H1 (cell line): ENCODE data around the gene ZNF429. TPM values are rescaled to one million over a fixed set of nuclear protein-coding genes. Genes with fewer than 3 reads are reported as not detected.

Experiments used
- BRCA1 ChIP-seq: IDR thresholded peaks from 2 replicates; pipeline ENCODE4 v1.6.1; 2012; ENCODE audit warnings: low read depth, low read length, improper control_type of control experiment
- CBX5 ChIP-seq: fragments of 300-800, 300-1000 bp; sonication (generic); IDR thresholded peaks from 2 replicates; pipeline ENCODE4 v1.7.1; 2016; ENCODE audit warnings: antibody characterized with exemption, low read length, low read depth
- CHD2 ChIP-seq: IDR thresholded peaks from 2 replicates; pipeline ENCODE4 v1.6.1; 2012; ENCODE audit warnings: low read length, improper control_type of control experiment
- GTF2F1 ChIP-seq: IDR thresholded peaks from 2 replicates; pipeline ENCODE4 v1.6.1; 2012; ENCODE audit warnings: low read depth, low read length, improper control_type of control experiment, borderline replicate concordance
- JUND ChIP-seq: IDR thresholded peaks from 2 replicates; pipeline ENCODE4 v1.6.1; 2011; ENCODE audit warnings: mild to moderate bottlenecking, improper control_type of control experiment, low read length
- KDM1A ChIP-seq: fragments of 200-600, 300-600 bp; sonication (generic); IDR thresholded peaks from 2 replicates; pipeline ENCODE4 v1.7.1; 2016; ENCODE audit warnings: mild to moderate bottlenecking, low read length, borderline replicate concordance
- MAFK ChIP-seq: IDR thresholded peaks from 2 replicates; pipeline ENCODE4 v1.6.1; 2012; ENCODE audit warnings: low read depth, mild to moderate bottlenecking, improper control_type of control experiment, low read length
- NANOG ChIP-seq: IDR thresholded peaks from 2 replicates; pipeline ENCODE4 v1.6.1; 2011; ENCODE audit warnings: low read length, low read depth, mild to moderate bottlenecking, inconsistent platforms; ENCODE audit not compliant: insufficient read depth, poor library complexity, severe bottlenecking
- NRF1 ChIP-seq: IDR thresholded peaks from 2 replicates; pipeline ENCODE4 v1.6.1; 2011; ENCODE audit warnings: mild to moderate bottlenecking, low read depth, low read length, improper control_type of control experiment
- PHF8 ChIP-seq: fragments of 200-600 bp; sonication (generic); conservative IDR thresholded peaks from 2 replicates; pipeline ENCODE4 v1.7.1; 2012; ENCODE audit warnings: low read depth, mild to moderate bottlenecking, inconsistent platforms, low read length, moderate library complexity
- RBBP5 ChIP-seq: IDR thresholded peaks from 2 replicates; pipeline ENCODE4 v1.7.1; 2012; ENCODE audit warnings: low read depth, mild to moderate bottlenecking, inconsistent platforms, low read length, moderate library complexity, borderline replicate concordance
- SP1 ChIP-seq: IDR thresholded peaks from 2 replicates; pipeline ENCODE4 v1.6.1; 2011; ENCODE audit warnings: low read depth, low read length
- SRF ChIP-seq: IDR thresholded peaks from 2 replicates; pipeline ENCODE4 v1.6.1; 2011; ENCODE audit warnings: mild to moderate bottlenecking, low read depth, low read length, moderate library complexity
- TEAD4 ChIP-seq: IDR thresholded peaks from 2 replicates; pipeline ENCODE4 v1.6.1; 2012; ENCODE audit warnings: low read depth, low read length, inconsistent platforms, mixed read lengths
- ZNF274 ChIP-seq: IDR thresholded peaks from 2 replicates; pipeline ENCODE4 v1.7.0; 2012; ENCODE audit warnings: low read length, borderline replicate concordance; ENCODE audit errors: extremely low read depth
- polyA plus RNA-seq, 7 experiments: library from polyadenylated mRNA; depleted of rRNA in 3 of 7; stranded (reverse) in 5 of 7; unstranded in 2 of 7; fragments of >200 nt in 5 of 7; fragments of 200-250 nt in 2 of 7; gene quantifications; 1 replicate in 5 of 7; 2 replicates in 1 of 7; 4 replicates in 1 of 7; pipeline versions ENCODE4 v1.2.1 to v1.2.3, GENCODE V29; 2011 to 2013; ENCODE audit warnings: missing spikeins in 2 of 7, mixed read lengths in 2 of 7
- total RNA-seq: library from RNA; stranded (reverse); fragmentation: NEBNext Ultra II Directional; extraction: Animal tissue kit (Norgen Biotek cat#: 25700); gene quantifications from 2 replicates; pipeline ENCODE4 v1.2.1, GENCODE V29; 2021
- TF ChIP-seq, protein P1 (sequence below), 3 experiments: IDR thresholded peaks; 1 replicate in 2 of 3; 2 replicates in 1 of 3; pipeline versions ENCODE4 v1.5.1 to v1.6.1; 2011; ENCODE audit warnings: low read length in 3 of 3, mild to moderate bottlenecking in 3 of 3, inconsistent platforms in 2 of 3, low read depth in 1 of 3, moderate library complexity in 1 of 3; ENCODE audit not compliant: insufficient read depth in 1 of 3; ENCODE audit errors: control extremely low read depth in 1 of 3
- TF ChIP-seq, protein P2 (sequence below): IDR thresholded peaks from 2 replicates; pipeline ENCODE4 v1.6.1; 2012; ENCODE audit warnings: inconsistent platforms
- TF ChIP-seq, protein P3 (sequence below): IDR thresholded peaks from 2 replicates; pipeline ENCODE4 v1.6.1; 2012; ENCODE audit warnings: inconsistent platforms

The ZNF429 gene
- total and polyA plus RNA-seq, 2 of the 8 experiments (the other 6 are each of a cell fraction or from before 2014, with no cell fraction given): 10.9 to 15.0 TPM

DNA sequence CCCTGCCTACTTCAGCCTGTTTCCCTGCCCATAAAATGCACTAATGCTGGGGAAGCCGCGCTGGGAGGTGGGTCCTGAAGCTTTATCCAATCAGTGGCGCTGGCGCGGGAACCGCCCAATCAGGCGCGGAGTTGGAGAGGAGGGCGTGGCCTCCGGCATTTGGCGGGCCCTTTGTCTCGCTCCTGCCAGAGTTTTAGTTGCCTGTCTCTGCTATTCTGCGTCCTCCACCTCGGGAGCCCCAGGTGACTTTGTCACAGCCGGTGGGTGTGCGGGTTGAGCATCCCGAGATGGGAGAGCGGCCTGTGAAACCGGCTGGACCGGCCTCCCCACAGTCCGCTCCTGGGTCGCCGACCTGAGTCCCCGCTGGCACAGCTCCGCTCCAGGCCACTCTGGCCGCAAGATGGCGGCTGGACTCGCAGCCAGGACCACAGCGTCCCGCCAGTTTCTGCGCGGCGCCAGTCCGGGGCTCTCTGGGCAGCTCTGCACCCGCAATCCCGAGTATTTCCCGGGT, 30.7 kb upstream of the ZNF429 start (continued):
- TF ChIP-seq TEAD4: no peak
- TF ChIP-seq BRCA1: no peak
- peak; percentile 74 for TF ChIP-seq PHF8
- no peak for TF ChIP-seq MAFK
- TF ChIP-seq CBX5: no peak
- no peak for TF ChIP-seq KDM1A
- TF ChIP-seq JUND: no peak
- TF ChIP-seq SRF: no peak
- TF ChIP-seq, protein P1, sequence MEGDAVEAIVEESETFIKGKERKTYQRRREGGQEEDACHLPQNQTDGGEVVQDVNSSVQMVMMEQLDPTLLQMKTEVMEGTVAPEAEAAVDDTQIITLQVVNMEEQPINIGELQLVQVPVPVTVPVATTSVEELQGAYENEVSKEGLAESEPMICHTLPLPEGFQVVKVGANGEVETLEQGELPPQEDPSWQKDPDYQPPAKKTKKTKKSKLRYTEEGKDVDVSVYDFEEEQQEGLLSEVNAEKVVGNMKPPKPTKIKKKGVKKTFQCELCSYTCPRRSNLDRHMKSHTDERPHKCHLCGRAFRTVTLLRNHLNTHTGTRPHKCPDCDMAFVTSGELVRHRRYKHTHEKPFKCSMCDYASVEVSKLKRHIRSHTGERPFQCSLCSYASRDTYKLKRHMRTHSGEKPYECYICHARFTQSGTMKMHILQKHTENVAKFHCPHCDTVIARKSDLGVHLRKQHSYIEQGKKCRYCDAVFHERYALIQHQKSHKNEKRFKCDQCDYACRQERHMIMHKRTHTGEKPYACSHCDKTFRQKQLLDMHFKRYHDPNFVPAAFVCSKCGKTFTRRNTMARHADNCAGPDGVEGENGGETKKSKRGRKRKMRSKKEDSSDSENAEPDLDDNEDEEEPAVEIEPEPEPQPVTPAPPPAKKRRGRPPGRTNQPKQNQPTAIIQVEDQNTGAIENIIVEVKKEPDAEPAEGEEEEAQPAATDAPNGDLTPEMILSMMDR (IDR thresholded peaks at IDR 0.05; ENCODE audit: control extremely low read depth in 1 of 3, insufficient read depth in 1 of 3, low read depth in 1 of 3, low read length in 3 of 3): no peak
- TF ChIP-seq RBBP5: no peak
- TF ChIP-seq NANOG: no peak
- TF ChIP-seq SP1: peak; percentile 92
- no peak for TF ChIP-seq ZNF274
- TF ChIP-seq, protein P2, sequence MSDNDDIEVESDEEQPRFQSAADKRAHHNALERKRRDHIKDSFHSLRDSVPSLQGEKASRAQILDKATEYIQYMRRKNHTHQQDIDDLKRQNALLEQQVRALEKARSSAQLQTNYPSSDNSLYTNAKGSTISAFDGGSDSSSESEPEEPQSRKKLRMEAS: peak; percentile 26
- TF ChIP-seq, protein P3, sequence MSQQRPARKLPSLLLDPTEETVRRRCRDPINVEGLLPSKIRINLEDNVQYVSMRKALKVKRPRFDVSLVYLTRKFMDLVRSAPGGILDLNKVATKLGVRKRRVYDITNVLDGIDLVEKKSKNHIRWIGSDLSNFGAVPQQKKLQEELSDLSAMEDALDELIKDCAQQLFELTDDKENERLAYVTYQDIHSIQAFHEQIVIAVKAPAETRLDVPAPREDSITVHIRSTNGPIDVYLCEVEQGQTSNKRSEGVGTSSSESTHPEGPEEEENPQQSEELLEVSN: peak; percentile 87
- TF ChIP-seq CHD2: 0 out of 2 replicates have a peak, but pooled peaks have one; percentile 49
- TF ChIP-seq GTF2F1: no peak
- TF ChIP-seq NRF1: no peak
